GM23248 (cell line): ENCODE data around the gene PPOX.

Experiments used
- EZH2 ChIP-seq: fragments of 200-600 bp; sonication (generic); IDR thresholded peaks from 2 replicates; pipeline ENCODE4 v1.6.1; 2018; ENCODE audit warnings: antibody characterized with exemption, mild to moderate bottlenecking; ENCODE audit not compliant: insufficient read depth, poor library complexity, severe bottlenecking
- EZH2phosphoT487 ChIP-seq: fragments of 200-600 bp; sonication (generic); IDR thresholded peaks from 2 replicates; pipeline ENCODE4 v1.6.1; 2018; ENCODE audit warnings: antibody characterized with exemption, moderate library complexity, mild to moderate bottlenecking, low read depth; ENCODE audit not compliant: insufficient read depth

DNA sequence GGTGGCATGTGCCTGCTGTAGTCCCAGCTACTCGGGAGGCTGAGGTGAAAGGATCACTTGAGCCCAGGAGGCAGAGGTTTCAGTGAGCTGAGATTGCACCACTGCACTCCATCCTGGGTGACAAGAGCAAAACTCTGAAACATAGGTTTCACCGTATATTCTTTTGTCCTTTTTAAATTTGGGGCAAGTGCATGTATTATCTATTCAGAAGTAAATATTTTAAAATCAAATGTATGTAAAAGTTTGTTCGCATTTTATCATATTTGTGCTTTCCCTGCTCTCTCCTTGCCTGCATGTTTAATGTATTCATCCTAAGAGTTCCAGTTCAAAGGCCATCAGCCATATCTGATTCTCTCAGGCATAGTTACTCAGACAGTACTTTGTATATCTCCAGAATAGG, 20.4 kb upstream of the PPOX start:
- no peak for TF ChIP-seq EZH2phosphoT487
- TF ChIP-seq EZH2, result no peak
